Measurements from ENCODE around the gene ASB2. TPM values are rescaled to one million over a fixed set of nuclear protein-coding genes. Genes with fewer than 3 reads are reported as not detected.

The ASB2 gene
- total RNA-seq, 1 experiment from 2014 or later = 0.35 TPM

GRCh38 chr14:93916498-93916897, 59.9 kb downstream of the ASB2 start:
- H4K5ac ChIP-seq (ENCODE audit: insufficient read length, low read depth, low read length) = no peak overlapping the region
- no peak for DNase-seq
- H3K27ac Mint-ChIP-seq = 0 out of 7 replicates have a peak overlapping the region, but pooled peaks of 1 of the 3 experiments have one; percentile 29

More at GRCh38 chr14:93916498-93916897, 59.9 kb downstream of the ASB2 start:
- no peak overlapping the region for H3K4me2 ChIP-seq (ENCODE audit: insufficient read depth, insufficient read length, low read length)
- no peaks in the 10 kb centered on the region for H3K23me2 ChIP-seq (ENCODE audit: insufficient read length, low read depth, low read length, poor library complexity, severe bottlenecking)
- H2BK12ac ChIP-seq (ENCODE audit: insufficient read length, low read depth, low read length) = no peak overlapping the region
- H3K9ac ChIP-seq (ENCODE audit: extremely low read depth, insufficient read length, low read length) = no peak overlapping the region
- H2BK5ac ChIP-seq (ENCODE audit: insufficient read length, low read length) = no peak overlapping the region
- no peak overlapping the region for H3K56ac ChIP-seq (ENCODE audit: insufficient read length, low read depth, low read length)
- no peaks in the 10 kb centered on the region for H3K4me1 ChIP-seq (ENCODE audit: insufficient read depth, low read length)
- no peaks in the 10 kb centered on the region for H3K79me1 ChIP-seq (ENCODE audit: insufficient read depth, low read depth, low read length, poor library complexity, severe bottlenecking)
- WGBS (ENCODE audit: extremely low coverage, insufficient read length, low lambda C conversion rate) = no CpG with 5 or more reads among the region's 3 CpGs
- H3K27me3 Mint-ChIP-seq (ENCODE audit: low read depth) = peaks cover 3% of the 10 kb centered on the region
- no peaks in the 10 kb centered on the region for H3K4me1 Mint-ChIP-seq
- H2BK15ac ChIP-seq (ENCODE audit: low read depth, low read length) = no peak overlapping the region
- no peak overlapping the region for H3K4ac ChIP-seq (ENCODE audit: low read depth, low read length)
- H3K4me3 Mint-ChIP-seq = no peak overlapping the region
- H2AFZ ChIP-seq (ENCODE audit: low read length) = no peak overlapping the region
- H2BK120ac ChIP-seq (ENCODE audit: low read depth, low read length, poor library complexity, severe bottlenecking) = no peak overlapping the region
- no peak overlapping the region for H3K23ac ChIP-seq (ENCODE audit: insufficient read length, low read depth, low read length)
- TF ChIP-seq CTCF (conservative IDR thresholded peaks at IDR 0.05) = no peak
- no peak overlapping the region for H3T11ph ChIP-seq (ENCODE audit: low read length)
- no peaks in the 10 kb centered on the region; a peak in 1 of 7 replicates for H3K36me3 Mint-ChIP-seq (ENCODE audit: insufficient read depth in 1 of 3, low read depth in 3 of 3)
- H3K27ac ChIP-seq (ENCODE audit: insufficient read length, low read depth, low read length) = no peak overlapping the region
- H2BK20ac ChIP-seq (ENCODE audit: low read depth, low read length, poor library complexity, severe bottlenecking) = no peak overlapping the region
- H3K9me3 Mint-ChIP-seq = peaks cover 2 to 3% of the 10 kb centered on the region in 2 experiments; a peak in 2 of 5 replicates
- no peak overlapping the region for H2AK5ac ChIP-seq (ENCODE audit: insufficient read length, low read length)
- no peaks in the 10 kb centered on the region for H3K79me2 ChIP-seq (ENCODE audit: insufficient read depth, low read length)
- H3K18ac ChIP-seq (ENCODE audit: insufficient read length, low read depth, low read length) = no peak overlapping the region
- H4K91ac ChIP-seq (ENCODE audit: insufficient read length, low read depth, low read length) = no peak overlapping the region
- H3K14ac ChIP-seq (ENCODE audit: insufficient read depth, low read length) = no peak overlapping the region
- no peaks in the 10 kb centered on the region for H3K9me3 ChIP-seq (ENCODE audit: control insufficient read depth, low read depth, low read length)
- no peaks in the 10 kb centered on the region for H4K20me1 ChIP-seq (ENCODE audit: control insufficient read depth, insufficient read depth, insufficient read length)
- H3K27me3 ChIP-seq (ENCODE audit: insufficient read depth, low read length) = no peaks in the 10 kb centered on the region
- no peak overlapping the region for H4K8ac ChIP-seq (replicated peaks; ENCODE audit: insufficient read length, low read depth, low read length)
